MM.1S (cell line): ENCODE measurements around the gene GLRX3.

Experiments
- CTCF ChIP-seq: fragments of 300-600 bp; sonication (generic); IDR thresholded peaks from 2 replicates; pipeline ENCODE4 v1.5.1; 2016; ENCODE audit warnings: antibody characterized with exemption, low read length, mixed read lengths
- EZH2 ChIP-seq: fragments of 300-600 bp; sonication (generic); optimal IDR thresholded peaks from 2 replicates; pipeline ENCODE3; 2017; ENCODE audit warnings: low read depth, mild to moderate bottlenecking, antibody characterized with exemption, low read length, mixed read lengths
- EZH2phosphoT487 ChIP-seq: fragments of 300-600 bp; sonication (generic); IDR thresholded peaks from 2 replicates; pipeline ENCODE4 v1.6.1; 2018; ENCODE audit warnings: antibody characterized with exemption, low read length

- TF ChIP-seq EZH2, result no peak
- no peak for TF ChIP-seq CTCF
- TF ChIP-seq EZH2phosphoT487, result no peak
Measured at GRCh38 chr10:130215151-130215930, 79.2 kb downstream of the GLRX3 start.
